CD14-positive monocyte (primary cell): ENCODE measurements around the gene VARS2. TPM values are rescaled to one million over a fixed set of nuclear protein-coding genes. Genes with fewer than 3 reads are reported as not detected.

Experiments
- DNase-seq, 3 donors: peaks; one replicate each; pipeline ENCODE4 v3.0.0-alpha.2; 2011 to 2022
- H2AFZ ChIP-seq: 2 replicates; pipeline ENCODE4 v1.6.0; 2012; ENCODE audit warnings: mild to moderate bottlenecking, low read depth, low read length, inconsistent platforms; ENCODE audit not compliant: insufficient read depth, poor library complexity, severe bottlenecking
- H3K27ac ChIP-seq, 2 donors: 1 replicate in 1 of 2; 2 replicates in 1 of 2; pipeline ENCODE4 v1.5.1; 2012 to 2013; ENCODE audit warnings: low read length in 2 of 2, control low read depth in 1 of 2, inconsistent platforms in 1 of 2, low read depth in 1 of 2, mild to moderate bottlenecking in 1 of 2
- H3K27me3 ChIP-seq, 2 donors: one replicate each; pipeline versions ENCODE4 v1.6.0 to v1.6.1; 2011 to 2013; ENCODE audit warnings: low read length in 2 of 2; ENCODE audit not compliant: control insufficient read depth in 2 of 2, insufficient read depth in 2 of 2
- H3K36me3 ChIP-seq, 2 donors: replicated peaks in 1 of 2; 1 replicate in 1 of 2; 2 replicates in 1 of 2; pipeline versions ENCODE4 v1.5.1 to v1.6.1; 2012 to 2013; ENCODE audit warnings: low read length in 2 of 2, control low read depth in 1 of 2, inconsistent platforms in 1 of 2, mild to moderate bottlenecking in 1 of 2; ENCODE audit not compliant: insufficient read depth in 2 of 2, control insufficient read depth in 1 of 2
- H3K4me1 ChIP-seq, 2 donors: 1 replicate in 1 of 2; 2 replicates in 1 of 2; pipeline versions ENCODE4 v1.5.1 to v1.6.1; 2012 to 2013; ENCODE audit warnings: low read length in 2 of 2, control low read depth in 1 of 2, inconsistent platforms in 1 of 2, mild to moderate bottlenecking in 1 of 2, moderate library complexity in 1 of 2; ENCODE audit not compliant: insufficient read depth in 2 of 2, control insufficient read depth in 1 of 2
- H3K4me2 ChIP-seq: replicated peaks from 2 replicates; pipeline ENCODE3; 2012; ENCODE audit warnings: low read length, moderate library complexity, mild to moderate bottlenecking; ENCODE audit not compliant: poor library complexity, severe bottlenecking; ENCODE audit errors: extremely low read depth
- H3K4me3 ChIP-seq, 3 experiments: fragments of 200-600 bp in 1 of 3; sonication (generic) in 1 of 3; replicated peaks in 1 of 3; 1 replicate in 2 of 3; 2 replicates in 1 of 3; pipeline ENCODE4 v1.5.1; 2011 to 2013; ENCODE audit warnings: low read length in 3 of 3, mild to moderate bottlenecking in 3 of 3, control low read depth in 2 of 3, low read depth in 2 of 3, inconsistent platforms in 1 of 3, moderate library complexity in 1 of 3
- H3K79me2 ChIP-seq: 2 replicates; pipeline ENCODE4 v1.6.0; 2012; ENCODE audit warnings: mild to moderate bottlenecking, control low read depth, inconsistent platforms, low read length, moderate library complexity; ENCODE audit not compliant: insufficient read depth
- H3K9ac ChIP-seq: 2 replicates; pipeline ENCODE4 v1.6.0; 2017; ENCODE audit warnings: low read length, mild to moderate bottlenecking; ENCODE audit not compliant: insufficient read depth, poor library complexity, severe bottlenecking
- H3K9me3 ChIP-seq, 2 donors: replicated peaks in 1 of 2; 1 replicate in 1 of 2; 2 replicates in 1 of 2; pipeline versions ENCODE4 v1.5.1 to v1.6.1; 2012 to 2013; ENCODE audit warnings: low read length in 2 of 2, control low read depth in 1 of 2; ENCODE audit not compliant: control insufficient read depth in 1 of 2, insufficient read depth in 1 of 2
- H4K20me1 ChIP-seq: 2 replicates; pipeline ENCODE4 v1.6.0; 2012; ENCODE audit warnings: mild to moderate bottlenecking, low read length, control low read depth, moderate library complexity; ENCODE audit not compliant: insufficient read depth
- H3K27ac Mint-ChIP-seq, 7 donors: one replicate each; pipeline ENCODE4 v1.8.0; 2020; ENCODE audit warnings: mild to moderate bottlenecking in 7 of 7, mixed read lengths in 7 of 7, moderate library complexity in 6 of 7, inconsistent platforms in 2 of 7
- H3K27me3 Mint-ChIP-seq, 3 donors: one replicate each; pipeline ENCODE4 v1.8.0; 2021 to 2022; ENCODE audit warnings: low read depth in 3 of 3, mild to moderate bottlenecking in 3 of 3, mixed read lengths in 3 of 3, moderate library complexity in 3 of 3, inconsistent platforms in 1 of 3
- H3K36me3 Mint-ChIP-seq, 2 donors: one replicate each; pipeline ENCODE4 v1.8.0; 2020; ENCODE audit warnings: mixed read lengths in 2 of 2, inconsistent platforms in 1 of 2, mild to moderate bottlenecking in 1 of 2
- H3K4me1 Mint-ChIP-seq: one replicate; pipeline ENCODE4 v1.8.0; 2020; ENCODE audit warnings: mild to moderate bottlenecking, mixed read lengths
- H3K4me3 Mint-ChIP-seq, 2 donors: one replicate each; pipeline ENCODE4 v1.8.0; 2020; ENCODE audit warnings: mild to moderate bottlenecking in 2 of 2, mixed read lengths in 2 of 2, moderate library complexity in 1 of 2
- H3K9me3 Mint-ChIP-seq, 7 donors: one replicate each; pipeline ENCODE4 v1.8.0; 2020 to 2022; ENCODE audit warnings: mixed read lengths in 7 of 7, mild to moderate bottlenecking in 6 of 7, moderate library complexity in 6 of 7, inconsistent platforms in 2 of 7
- WGBS: methylation state at CpG from one replicate; pipeline ENCODE4 v1.1.5; 2013; ENCODE audit warnings: missing lambda C conversion rate; ENCODE audit not compliant: insufficient coverage; 5-methylcytosine and 5-hydroxymethylcytosine counted together
- intact Hi-C, 2 donors: fragments of 100-400 bp; cut with micrococcal nuclease; formaldehyde crosslinking; loops; one replicate each; pipeline versions ENCODE4 v1.15.0 to v1.15.1; 2023
- polyA plus RNA-seq, 3 donors: library from polyadenylated mRNA; depleted of rRNA in 1 of 3; unstranded in 2 of 3; stranded (reverse) in 1 of 3; fragments of 300-500 nt in 2 of 3; fragments of >200 nt in 1 of 3; fragmentation: Illumina TruSeq in 2 of 3; gene quantifications; 1 replicate in 2 of 3; 2 replicates in 1 of 3; pipeline ENCODE4 v1.2.3, GENCODE V29; 2012 to 2021
- small RNA-seq: library from RNA; depleted of rRNA; stranded (forward); fragments of <200 nt; gene quantifications from one replicate; pipeline ENCODE3, GENCODE V24; 2012; ENCODE audit warnings: low read depth; ENCODE audit not compliant: insufficient read length
- TF ChIP-seq, protein P1 (sequence below): fragments of 200-600 bp; IDR thresholded peaks from one replicate; pipeline ENCODE4 v1.8.0; 2022; ENCODE audit warnings: antibody characterized with exemption, mild to moderate bottlenecking

The VARS2 gene
- polyA plus RNA-seq, 3 donors: 7.6 to 15.5 (median 8.1) TPM

DNA sequence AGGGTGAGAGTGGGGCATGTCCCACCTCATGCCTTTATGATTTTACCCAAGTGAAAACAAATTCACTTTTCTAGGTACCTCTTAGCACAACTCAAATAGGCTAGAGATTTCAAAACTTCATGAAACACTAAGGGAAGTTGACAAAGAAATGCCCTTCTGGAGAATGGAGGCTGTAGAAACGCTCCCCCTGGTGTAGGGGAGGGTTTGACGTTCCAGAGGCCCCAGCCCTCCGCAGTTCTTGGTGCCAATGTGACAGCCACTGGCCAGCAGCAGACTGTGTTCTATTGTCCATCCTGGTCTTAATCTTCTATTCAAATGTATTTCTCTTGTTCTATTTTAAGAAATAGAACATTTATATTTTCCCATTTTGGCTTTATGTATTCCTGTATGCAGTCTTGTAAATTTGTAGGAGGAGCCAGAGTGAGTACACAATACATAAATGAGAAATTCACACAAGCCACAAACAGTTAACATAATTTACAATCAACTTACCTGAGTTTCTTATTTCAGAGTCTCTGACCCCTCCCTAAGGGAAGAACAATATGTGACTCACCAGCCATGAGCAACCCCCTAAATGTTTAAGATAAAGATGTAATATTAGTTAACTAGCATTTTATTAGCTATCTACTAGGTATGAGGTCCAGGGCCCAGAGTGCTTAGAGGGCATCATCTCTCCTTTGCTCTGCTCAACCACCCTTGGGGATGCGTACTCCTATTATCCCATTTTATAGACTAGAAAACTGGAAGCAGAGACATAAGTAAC, 60.6 kb downstream of the VARS2 start:
- Histone ChIP-seq H4K20me1 (no peaks in the 10 kb centered on the region), H3K9ac (no peak overlapping the region), H3K79me2 (no peaks in the 10 kb centered on the region), H3K36me3 (no peaks in the 10 kb centered on the region), H3K27me3 (peaks cover 1 to 14% of the 10 kb centered on the region in 2 donors), H3K9me3 (no peaks in the 10 kb centered on the region), H2AFZ (no peak overlapping the region), H3K4me2 (no peak overlapping the region), H3K27ac (no peak overlapping the region), H3K4me3 (no peak overlapping the region), H3K4me1 (no peaks in the 10 kb centered on the region)
- TF ChIP-seq, protein P1, sequence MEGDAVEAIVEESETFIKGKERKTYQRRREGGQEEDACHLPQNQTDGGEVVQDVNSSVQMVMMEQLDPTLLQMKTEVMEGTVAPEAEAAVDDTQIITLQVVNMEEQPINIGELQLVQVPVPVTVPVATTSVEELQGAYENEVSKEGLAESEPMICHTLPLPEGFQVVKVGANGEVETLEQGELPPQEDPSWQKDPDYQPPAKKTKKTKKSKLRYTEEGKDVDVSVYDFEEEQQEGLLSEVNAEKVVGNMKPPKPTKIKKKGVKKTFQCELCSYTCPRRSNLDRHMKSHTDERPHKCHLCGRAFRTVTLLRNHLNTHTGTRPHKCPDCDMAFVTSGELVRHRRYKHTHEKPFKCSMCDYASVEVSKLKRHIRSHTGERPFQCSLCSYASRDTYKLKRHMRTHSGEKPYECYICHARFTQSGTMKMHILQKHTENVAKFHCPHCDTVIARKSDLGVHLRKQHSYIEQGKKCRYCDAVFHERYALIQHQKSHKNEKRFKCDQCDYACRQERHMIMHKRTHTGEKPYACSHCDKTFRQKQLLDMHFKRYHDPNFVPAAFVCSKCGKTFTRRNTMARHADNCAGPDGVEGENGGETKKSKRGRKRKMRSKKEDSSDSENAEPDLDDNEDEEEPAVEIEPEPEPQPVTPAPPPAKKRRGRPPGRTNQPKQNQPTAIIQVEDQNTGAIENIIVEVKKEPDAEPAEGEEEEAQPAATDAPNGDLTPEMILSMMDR: no peak
- no peaks in the 10 kb centered on the region for H3K4me1 Mint-ChIP-seq
- no peak overlapping the region for H3K4me3 Mint-ChIP-seq
- intact Hi-C loops: no loop called here
- H3K27ac Mint-ChIP-seq: no peak overlapping the region
- peaks cover 5 to 28% (median 12%) of the 10 kb centered on the region in 3 donors for H3K27me3 Mint-ChIP-seq
- no CpG with 5 or more reads among the region's 4 CpGs for WGBS
- H3K36me3 Mint-ChIP-seq: no peaks in the 10 kb centered on the region
- peaks cover 0 to 3% (median 0%) of the 10 kb centered on the region in 7 donors for H3K9me3 Mint-ChIP-seq
- DNase-seq: no peak

Small RNA genes lying within 50 kb of the gene (small RNA-seq; reads per million reads assigned to genes)
- gene RF00019: not detected

Other genes starting within 250 kb of the VARS2 start
- gene DHX16, start 241.2 kb upstream of the VARS2 start, polyA plus RNA-seq: 10 to 100 TPM; 16.4 to 70.1 (median 19.0) TPM
- gene PPP1R18, start 227.6 kb upstream of the VARS2 start, polyA plus RNA-seq: 100 to 1,000 TPM in 1 of 3 donors, 10 to 100 TPM in 2; 58.5 to 226 (median 78.9) TPM
- 10 to 100 TPM; 25.9 to 36.0 (median 35.0) TPM for gene NRM, start 223.3 kb upstream of the VARS2 start, polyA plus RNA-seq
- 1 to 10 TPM in 1 of 3 donors, under 1 TPM in 2; 0.27 to 4.5 (median 0.34) TPM for gene MDC1, start 197.0 kb upstream of the VARS2 start, polyA plus RNA-seq
- 100 to 1,000 TPM in 1 of 3 donors, 10 to 100 TPM in 2; 48.4 to 130 (median 57.0) TPM for gene TUBB, start 193.9 kb upstream of the VARS2 start, polyA plus RNA-seq
- gene FLOT1, start 171.6 kb upstream of the VARS2 start, polyA plus RNA-seq: 100 to 1,000 TPM; 124 to 153 (median 132) TPM
- 100 to 1,000 TPM in 1 of 3 donors, 10 to 100 TPM in 2; 30.6 to 188 (median 53.2) TPM for gene IER3, start 169.7 kb upstream of the VARS2 start, polyA plus RNA-seq
- 1 to 10 TPM in 1 of 3 donors, under 1 TPM in 2; 0.39 to 1.0 (median 0.51) TPM for gene DDR1, start 29.7 kb upstream of the VARS2 start, polyA plus RNA-seq
- 10 to 100 TPM in 1 of 3 donors, 1 to 10 TPM in 2; 3.6 to 14.5 (median 6.0) TPM for gene GTF2H4, start 6.0 kb upstream of the VARS2 start, polyA plus RNA-seq
- not detected for gene SFTA2, start 17.9 kb downstream of the VARS2 start, polyA plus RNA-seq
- not detected for gene MUCL3, start 26.7 kb downstream of the VARS2 start, polyA plus RNA-seq
- gene MUC21, start 69.5 kb downstream of the VARS2 start, polyA plus RNA-seq: not detected
- gene MUC22, start 96.2 kb downstream of the VARS2 start, polyA plus RNA-seq: not detected
- gene C6orf15, start 198.3 kb downstream of the VARS2 start, polyA plus RNA-seq: not detected
- not detected for gene PSORS1C1, start 200.6 kb downstream of the VARS2 start, polyA plus RNA-seq
- gene CDSN, start 206.2 kb downstream of the VARS2 start, polyA plus RNA-seq: not detected
- not detected for gene PSORS1C2, start 224.8 kb downstream of the VARS2 start, polyA plus RNA-seq
- 1 to 10 TPM; 2.2 to 8.4 (median 2.8) TPM for gene CCHCR1, start 243.6 kb downstream of the VARS2 start, polyA plus RNA-seq
- gene TCF19, start 244.4 kb downstream of the VARS2 start, polyA plus RNA-seq: 1 to 10 TPM in 1 of 3 donors, under 1 TPM in 2; 0.75 to 1.1 (median 0.80) TPM